B cell (primary cell): ENCODE measurements around the gene SLC9C2. TPM values are rescaled to one million over a fixed set of nuclear protein-coding genes. Genes with fewer than 3 reads are reported as not detected.

Source experiments
- ATAC-seq: fragments of 200-7000 bp; cut with Tn5 transposase; one replicate; pipeline ENCODE4 v1.10.0; 2021; ENCODE audit warnings: low read depth, mild to moderate bottlenecking, moderate number of reproducible peaks, moderate library complexity
- CTCF ChIA-PET: fragments of 350-600 bp; sonication (Branson Sonifier 250); formaldehyde crosslinking; loops from one replicate; lab custom pipeline; 2021; ENCODE audit warnings: antibody characterized with exemption, inconsistent platforms; lab: Charles Lee
- POLR2A ChIA-PET: fragments of 350-600 bp; sonication (Branson Sonifier 250); formaldehyde crosslinking; loops from one replicate; lab custom pipeline; 2021; ENCODE audit warnings: antibody characterized with exemption; lab: Charles Lee
- DNase-seq: peaks from one replicate; pipeline ENCODE4 v3.0.0; 2013
- H2AFZ ChIP-seq: 2 replicates; pipeline ENCODE4 v1.6.1; 2012; ENCODE audit warnings: mild to moderate bottlenecking, low read depth, low read length; ENCODE audit not compliant: insufficient read depth, poor library complexity, severe bottlenecking
- H3K27ac ChIP-seq, 2 donors: 1 replicate in 1 of 2; 2 replicates in 1 of 2; pipeline ENCODE4 v1.5.1; 2012 to 2013; ENCODE audit warnings: low read length in 2 of 2, mild to moderate bottlenecking in 2 of 2, moderate library complexity in 1 of 2
- H3K27me3 ChIP-seq, 4 experiments: fragments of 200-600 bp in 1 of 4; sonication (generic) in 1 of 4; replicated peaks in 1 of 4; 1 replicate in 2 of 4; 2 replicates in 2 of 4; pipeline versions ENCODE4 v1.6.1 to v1.7.0; 2013 to 2016; ENCODE audit warnings: low read length in 3 of 4, mild to moderate bottlenecking in 2 of 4, mixed read lengths in 1 of 4, moderate library complexity in 1 of 4; ENCODE audit not compliant: insufficient read depth in 4 of 4, control insufficient read depth in 3 of 4; ENCODE audit errors: control extremely low read depth in 1 of 4
- H3K36me3 ChIP-seq, 2 experiments: replicated peaks in 1 of 2; 1 replicate in 1 of 2; 2 replicates in 1 of 2; pipeline versions ENCODE4 v1.6.1 to v1.7.1; 2013; ENCODE audit warnings: low read length in 1 of 2; ENCODE audit not compliant: insufficient read depth in 2 of 2, control insufficient read depth in 1 of 2; ENCODE audit errors: control extremely low read depth in 1 of 2, extremely low read depth in 1 of 2
- H3K4me1 ChIP-seq, 2 donors: fragments of 200-600 bp in 1 of 2; sonication (generic) in 1 of 2; 1 replicate in 1 of 2; 2 replicates in 1 of 2; pipeline versions ENCODE4 v1.5.1 to v1.6.1; 2013 to 2017; ENCODE audit warnings: low read length in 2 of 2; ENCODE audit not compliant: control insufficient read depth in 2 of 2, insufficient read depth in 2 of 2
- H3K4me2 ChIP-seq: replicated peaks from 2 replicates; pipeline ENCODE3; 2012; ENCODE audit warnings: mild to moderate bottlenecking, low read depth, low read length; ENCODE audit not compliant: poor library complexity, severe bottlenecking
- H3K4me3 ChIP-seq, 5 experiments: fragments of 200-600 bp in 1 of 5; sonication (generic) in 1 of 5; 1 replicate in 3 of 5; 2 replicates in 2 of 5; pipeline versions ENCODE4 v1.5.1 to v1.7.0; 2011 to 2016; ENCODE audit warnings: low read length in 4 of 5, mild to moderate bottlenecking in 4 of 5, low read depth in 2 of 5, control low read depth in 1 of 5, moderate library complexity in 1 of 5; ENCODE audit not compliant: insufficient read depth in 1 of 5; ENCODE audit errors: control extremely low read depth in 1 of 5, extremely low read depth in 1 of 5
- H3K79me2 ChIP-seq: fragments of 200-600 bp; sonication (generic); one replicate; pipeline ENCODE4 v1.6.0; 2016; ENCODE audit warnings: low read length; ENCODE audit not compliant: control insufficient read depth, insufficient read depth
- H3K9ac ChIP-seq: fragments of 200-600 bp; sonication (generic); 2 replicates; pipeline ENCODE4 v1.6.1; 2017; ENCODE audit warnings: mild to moderate bottlenecking, low read length, moderate library complexity
- H3K9me3 ChIP-seq, 3 donors: one replicate each; pipeline versions ENCODE4 v1.6.1 to v1.7.1; 2013; ENCODE audit warnings: low read length in 2 of 3; ENCODE audit not compliant: control insufficient read depth in 2 of 3, insufficient read depth in 1 of 3; ENCODE audit errors: control extremely low read depth in 1 of 3
- H4K20me1 ChIP-seq: 2 replicates; pipeline ENCODE4 v1.6.0; 2012; ENCODE audit warnings: mild to moderate bottlenecking, low read length; ENCODE audit not compliant: insufficient read depth, control insufficient read depth, poor library complexity, severe bottlenecking
- H3K27ac Mint-ChIP-seq: one replicate; pipeline ENCODE4 v1.8.0; 2021; ENCODE audit warnings: mixed read lengths
- H3K27me3 Mint-ChIP-seq: one replicate; pipeline ENCODE4 v1.8.0; 2021; ENCODE audit warnings: mixed read lengths
- H3K4me1 Mint-ChIP-seq: one replicate; pipeline ENCODE4 v1.8.0; 2021; ENCODE audit warnings: mixed read lengths
- H3K4me3 Mint-ChIP-seq: one replicate; pipeline ENCODE4 v1.8.0; 2021; ENCODE audit warnings: mixed read lengths
- H3K9me3 Mint-ChIP-seq: one replicate; pipeline ENCODE4 v1.8.0; 2022; ENCODE audit warnings: mixed read lengths; ENCODE audit not compliant: insufficient read depth
- EZH2 ChIP-seq: IDR thresholded peaks from 2 replicates; pipeline ENCODE4 v1.6.1; 2012; ENCODE audit warnings: borderline replicate concordance, low read depth, mild to moderate bottlenecking, moderate library complexity, low read length; ENCODE audit not compliant: insufficient read depth, poor library complexity, severe bottlenecking
- WGBS: methylation state at CpG from one replicate; pipeline ENCODE4 v1.1.5; 2013; ENCODE audit warnings: missing lambda C conversion rate; ENCODE audit not compliant: insufficient coverage; 5-methylcytosine and 5-hydroxymethylcytosine counted together
- intact Hi-C: fragments of 100-400 bp; cut with micrococcal nuclease; formaldehyde crosslinking; loops from one replicate; pipeline ENCODE4 v1.10.0; 2022
- polyA minus RNA-seq: library from RNA; depleted of rRNA, polyadenylated mRNA; stranded (reverse); fragments of >200 nt; gene quantifications from 2 replicates; pipeline ENCODE4 v1.2.3, GENCODE V29; 2012
- polyA plus RNA-seq: library from polyadenylated mRNA; depleted of rRNA; stranded (reverse); fragments of >200 nt; gene quantifications from 2 replicates; pipeline ENCODE4 v1.2.3, GENCODE V29; 2012
- total RNA-seq, 2 donors: library from RNA; stranded (reverse); fragments of 120-200 nt in 1 of 2; gene quantifications; 1 replicate in 1 of 2; 2 replicates in 1 of 2; pipeline versions ENCODE4 v1.2.3 to v1.2.4, GENCODE V29; 2013 to 2022
- TF ChIP-seq, protein P1 (sequence below): fragments of 200-600 bp; IDR thresholded peaks from one replicate; pipeline ENCODE4 v1.8.0; 2022; ENCODE audit warnings: antibody characterized with exemption, mild to moderate bottlenecking

SLC9C2 gene, protein sequence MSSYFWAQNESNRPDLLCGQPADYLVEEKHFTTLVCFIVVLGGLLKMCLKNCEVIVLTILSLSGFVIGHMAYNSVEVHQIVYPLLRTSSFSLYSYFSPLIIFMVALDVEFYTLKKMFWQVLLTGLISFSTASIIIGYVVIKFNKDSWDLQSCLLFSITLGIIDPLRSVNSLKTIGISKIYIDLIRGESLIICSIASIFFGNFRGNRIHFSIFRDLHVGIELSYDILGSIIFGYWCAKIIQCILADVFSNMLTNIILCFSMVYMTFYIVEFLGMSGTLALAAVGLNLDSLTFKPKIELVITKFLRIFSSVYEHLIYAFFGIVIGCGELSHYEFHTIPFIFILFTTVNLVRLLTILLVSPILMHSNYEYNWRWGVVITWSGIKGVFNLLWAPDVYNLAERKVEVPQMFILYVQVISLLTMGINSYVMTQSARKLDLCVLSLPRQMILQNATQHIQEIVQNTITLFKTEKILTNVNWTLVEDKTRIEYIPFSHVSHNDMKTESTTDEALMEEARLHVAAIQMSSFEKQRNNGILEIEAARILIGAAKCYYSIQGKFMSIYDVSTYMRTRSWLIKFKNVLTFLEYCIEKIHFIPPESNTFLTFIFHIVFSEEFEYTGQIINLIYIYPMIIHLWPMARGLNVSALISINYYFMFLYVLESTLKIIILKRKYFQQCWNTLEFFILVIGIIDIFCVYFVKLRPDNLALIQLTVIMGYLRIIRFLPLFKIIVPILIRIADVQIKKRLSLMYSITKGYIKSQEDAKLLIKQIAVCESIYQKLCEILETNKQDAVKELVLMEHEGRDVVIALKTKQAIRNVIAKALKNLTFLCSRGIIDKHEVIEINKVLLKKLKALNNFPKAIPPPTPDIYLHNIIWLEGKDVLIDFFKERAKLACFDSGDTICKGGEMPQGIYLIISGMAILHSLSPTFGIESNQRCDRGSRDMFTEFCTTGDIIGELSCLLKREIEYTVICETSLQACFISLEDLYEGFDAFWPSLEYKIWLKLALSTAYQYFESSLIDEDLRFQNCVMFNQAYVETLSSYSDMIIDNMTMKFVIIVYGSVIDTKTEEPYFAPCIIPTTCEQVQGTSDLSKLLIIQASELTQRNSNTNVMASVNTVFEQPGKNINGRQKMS
- total RNA-seq, result not detected in 2 replicates
- not detected for total RNA-seq (2013)
- polyA plus RNA-seq, result not detected in 2 replicates
- polyA minus RNA-seq, result not detected in 2 replicates

DNA sequence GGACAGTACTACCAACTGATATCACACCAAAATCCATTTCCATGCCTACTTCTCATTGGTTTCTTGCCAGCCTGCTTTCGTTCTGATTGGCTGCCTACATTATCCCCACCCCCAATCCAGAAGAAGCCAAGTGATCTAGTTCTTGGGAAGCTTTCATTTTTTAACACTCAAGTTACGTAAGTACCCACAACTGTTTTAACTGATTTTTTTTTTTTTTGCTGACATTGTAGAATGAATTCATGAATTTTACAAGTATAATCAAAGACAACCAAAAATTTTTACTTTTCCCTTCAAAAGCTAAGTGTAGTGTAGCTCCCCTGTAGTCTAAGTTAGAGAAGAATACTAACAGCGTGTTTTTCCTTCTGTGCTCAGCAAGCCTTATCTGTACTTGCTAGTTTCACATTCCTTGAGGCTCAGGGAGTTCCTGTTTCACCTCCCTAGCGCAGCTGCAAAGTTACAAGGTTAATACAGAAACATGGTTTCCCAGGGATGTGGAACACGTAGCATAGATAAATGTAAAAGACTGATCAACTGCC, at the start of gene SLC9C2:
TSS of gene SLC9C2 (minus strand) at position 17 of the 536 bp plus-strand sequence. CDS start 1,296 bp downstream, outside the sequence.
- Mint-ChIP-seq H3K27me3 (peaks cover 11% of the 10 kb centered on the region), H3K27ac (no peak within 1 kb of the TSS), H3K9me3 (no peaks in the 10 kb centered on the region), H3K4me1 (peaks cover 14% of the 10 kb centered on the region), H3K4me3 (no peak within 1 kb of the TSS)
- Histone ChIP-seq H3K36me3 (no peaks in the 10 kb centered on the region), H3K9ac (no peak within 1 kb of the TSS), H3K79me2 (no peaks in the 10 kb centered on the region), H3K4me2 (no peak within 1 kb of the TSS), H3K4me1 (peaks cover 3 to 8% of the 10 kb centered on the region in 2 donors), H2AFZ (no peak within 1 kb of the TSS), H4K20me1 (no peaks in the 10 kb centered on the region), H3K27me3 (no peaks in the 10 kb centered on the region), H3K9me3 (no peaks in the 10 kb centered on the region), H3K4me3 (no peak within 1 kb of the TSS), H3K27ac (no peak within 1 kb of the TSS)
- TF ChIP-seq EZH2, result no peak
- TF ChIP-seq, protein P1, sequence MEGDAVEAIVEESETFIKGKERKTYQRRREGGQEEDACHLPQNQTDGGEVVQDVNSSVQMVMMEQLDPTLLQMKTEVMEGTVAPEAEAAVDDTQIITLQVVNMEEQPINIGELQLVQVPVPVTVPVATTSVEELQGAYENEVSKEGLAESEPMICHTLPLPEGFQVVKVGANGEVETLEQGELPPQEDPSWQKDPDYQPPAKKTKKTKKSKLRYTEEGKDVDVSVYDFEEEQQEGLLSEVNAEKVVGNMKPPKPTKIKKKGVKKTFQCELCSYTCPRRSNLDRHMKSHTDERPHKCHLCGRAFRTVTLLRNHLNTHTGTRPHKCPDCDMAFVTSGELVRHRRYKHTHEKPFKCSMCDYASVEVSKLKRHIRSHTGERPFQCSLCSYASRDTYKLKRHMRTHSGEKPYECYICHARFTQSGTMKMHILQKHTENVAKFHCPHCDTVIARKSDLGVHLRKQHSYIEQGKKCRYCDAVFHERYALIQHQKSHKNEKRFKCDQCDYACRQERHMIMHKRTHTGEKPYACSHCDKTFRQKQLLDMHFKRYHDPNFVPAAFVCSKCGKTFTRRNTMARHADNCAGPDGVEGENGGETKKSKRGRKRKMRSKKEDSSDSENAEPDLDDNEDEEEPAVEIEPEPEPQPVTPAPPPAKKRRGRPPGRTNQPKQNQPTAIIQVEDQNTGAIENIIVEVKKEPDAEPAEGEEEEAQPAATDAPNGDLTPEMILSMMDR, result no peak
- ChIA-PET POLR2A (no interaction called here), CTCF (interaction anchor here (0.7 kb wide), 1 partner anchor 1601 kb away, joined by 4 read pairs; no protein-coding TSS in a partner anchor)
- intact Hi-C loops, result no loop called here
- DNase-seq (no peak), ATAC-seq (no peak)
- 69% methylated on average over 2 of the region's 5 CpGs for WGBS
